K562 (cell line): ENCODE data around the gene ATP9A. TPM values are rescaled to one million over a fixed set of nuclear protein-coding genes. Genes with fewer than 3 reads are reported as not detected.

Experiments used
- CBFB ChIP-seq: sonication (generic); formaldehyde crosslinking; IDR thresholded peaks from 2 replicates; pipeline ENCODE4 v1.4.0; 2020; ENCODE audit warnings: mild to moderate bottlenecking, missing genetic modification reagents
- FIP1L1 ChIP-seq: fragments of 200-400 bp; formaldehyde crosslinking; IDR thresholded peaks from 2 replicates; pipeline ENCODE4 v1.6.1; 2018; ENCODE audit warnings: mild to moderate bottlenecking, low read depth, low read length; ENCODE audit not compliant: poor library complexity, severe bottlenecking
- NR2C1 ChIP-seq, 2 experiments: fragments of 450-650 bp; IDR thresholded peaks; 2 replicates each; pipeline ENCODE4 v1.6.1; 2017; ENCODE audit warnings: mild to moderate bottlenecking in 2 of 2, antibody characterized with exemption in 1 of 2, inconsistent platforms in 1 of 2, missing compliant biosample characterization in 1 of 2, missing genetic modification characterization in 1 of 2
- RBM25 ChIP-seq: fragments of 200-400 bp; formaldehyde crosslinking; IDR thresholded peaks from 2 replicates; pipeline ENCODE4 v1.6.1; 2018; ENCODE audit warnings: low read length, low read depth, moderate library complexity; ENCODE audit not compliant: severe bottlenecking
- STAT6 ChIP-seq: sonication (generic); formaldehyde crosslinking; IDR thresholded peaks from 2 replicates; pipeline ENCODE4 v1.8.1; 2023; ENCODE audit warnings: mild to moderate bottlenecking, missing genetic modification reagents
- ZNF212 ChIP-seq: fragments of 450-650 bp; formaldehyde crosslinking; IDR thresholded peaks from 2 replicates; pipeline ENCODE4 v1.4.0; 2020; ENCODE audit warnings: mild to moderate bottlenecking
- ZNF707 ChIP-seq: fragments of 250-450 bp; sonication (Bioruptor Pico); conservative IDR thresholded peaks from 2 replicates; pipeline ENCODE4 v1.8.0; 2022; ENCODE audit warnings: inconsistent platforms, mild to moderate bottlenecking, moderate library complexity
- polyA plus RNA-seq, 8 experiments: library from polyadenylated mRNA; depleted of rRNA in 4 of 8; stranded (reverse) in 5 of 8; unstranded in 3 of 8; fragments of >200 nt; fragmentation: Nextera tagmentation in 2 of 8; fragmentation: Illumina TruSeq in 1 of 8; extraction: Ambion mirVana in 2 of 8; extraction: Trizol in 1 of 8; gene quantifications; 2 replicates each; pipeline versions ENCODE4 v1.2.1 to v1.2.3, GENCODE V29; 2011 to 2014; ENCODE audit warnings: inconsistent platforms in 1 of 8, missing spikeins in 1 of 8
- total RNA-seq, 7 experiments: library from RNA; depleted of rRNA in 6 of 7; stranded (reverse); fragments of >200 nt in 6 of 7; fragmentation: Illumina TruSeq in 2 of 7; extraction: Trizol in 2 of 7; gene quantifications; 2 replicates each; pipeline versions ENCODE4 v1.2.1 to v1.2.3, GENCODE V29; 2011 to 2021; ENCODE audit warnings: low replicate concordance in 1 of 7

The ATP9A gene
- total and polyA plus RNA-seq, 9 of the 15 experiments (the other 6 are each of a cell fraction or from before 2014, with no cell fraction given): 0.18 to 0.62 (median 0.29) TPM

- TF ChIP-seq STAT6 (CRISPR knock-in tag) (no peak), NR2C1 (IDR thresholded peaks at IDR 0.05) (no peak), NR2C1 (tag; IDR thresholded peaks at IDR 0.05) (no peak), FIP1L1 (no peak), CBFB (CRISPR knock-in tag) (no peak), RBM25 (no peak), ZNF212 (CRISPR knock-in tag) (no peak), ZNF707 (CRISPR knock-in tag) (no peak)
Observed at GRCh38 chr20:51736947-51737346, 31.2 kb downstream of the ATP9A start (continued).
